ENCODE data around the gene LHFPL2.

Gene LHFPL2

DNA sequence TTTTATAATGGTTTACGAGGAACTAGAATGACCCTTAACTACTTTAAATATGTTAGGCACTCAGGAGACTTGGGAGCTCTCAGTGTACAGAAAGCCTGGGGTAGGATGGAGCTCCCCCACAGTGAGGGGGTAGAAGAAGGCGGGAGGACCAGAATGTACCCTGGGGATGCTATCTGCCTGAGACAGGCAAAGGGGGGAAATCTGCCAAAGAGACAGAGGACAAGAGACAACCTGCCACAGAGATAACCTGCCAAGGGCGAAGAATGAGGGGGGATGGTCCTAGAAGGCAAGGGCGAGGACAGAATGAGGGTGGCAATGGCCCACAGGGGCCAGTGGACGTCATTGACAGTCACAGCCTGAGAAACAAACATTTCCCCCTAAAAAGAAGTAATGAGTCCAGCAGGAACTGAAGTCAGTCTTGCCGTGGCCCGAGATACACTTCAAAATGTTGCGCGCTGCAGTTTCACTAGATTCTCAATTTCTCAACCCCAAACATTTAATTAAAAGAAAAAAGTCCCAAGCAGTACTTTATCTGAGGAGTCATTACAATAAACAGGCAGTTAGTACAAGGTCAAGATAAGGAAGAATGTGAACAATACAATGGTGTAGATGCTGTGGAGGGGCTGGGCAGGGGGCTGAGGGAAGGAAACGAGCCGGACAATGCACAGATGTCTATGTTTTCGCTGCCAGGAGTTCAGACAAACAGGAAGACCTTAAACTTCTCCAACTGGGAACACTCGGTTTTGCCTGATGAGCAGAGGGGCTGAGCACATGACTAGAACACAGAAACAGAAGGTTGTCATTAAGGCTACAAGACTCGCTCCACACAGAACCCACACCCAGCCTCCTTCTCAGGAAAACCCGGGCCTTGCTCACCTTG, 125.0 kb downstream of the LHFPL2 start:
- H2AFZ ChIP-seq, result no peak overlapping the region
- no peaks in the 10 kb centered on the region for H3K79me2 ChIP-seq
- no peaks in the 10 kb centered on the region for H3K36me3 ChIP-seq (ENCODE audit: control insufficient read depth, insufficient read depth, low read length)
- no peak overlapping the region for H3K27ac ChIP-seq
- H3K4me1 ChIP-seq, result peaks cover 9% of the 10 kb centered on the region
- H3K9ac ChIP-seq, result no peak overlapping the region
- no peak for TF ChIP-seq CTCF (IDR thresholded peaks at IDR 0.05)
- no peak overlapping the region for H3K4me2 ChIP-seq (ENCODE audit: low read length)
- no peaks in the 10 kb centered on the region for H3K9me3 ChIP-seq (ENCODE audit: control insufficient read depth, low read length)
- H3K27me3 ChIP-seq (ENCODE audit: control insufficient read depth, insufficient read depth, low read length), result no peaks in the 10 kb centered on the region
- H3K4me3 ChIP-seq (ENCODE audit: low read depth, low read length), result no peak overlapping the region

- Histone ChIP-seq H3K9ac (no peak overlapping the region), H3K4me2 (ENCODE audit: low read length) (no peak overlapping the region), H3K4me3 (ENCODE audit: low read depth, low read length) (no peak overlapping the region), H3K27me3 (ENCODE audit: control insufficient read depth, insufficient read depth, low read length) (no peaks in the 10 kb centered on the region), H3K4me1 (peaks cover 9% of the 10 kb centered on the region), H3K79me2 (no peaks in the 10 kb centered on the region), H3K27ac (no peak overlapping the region), H3K36me3 (ENCODE audit: control insufficient read depth, insufficient read depth, low read length) (no peaks in the 10 kb centered on the region), H2AFZ (no peak overlapping the region), H3K9me3 (ENCODE audit: control insufficient read depth, low read length) (no peaks in the 10 kb centered on the region)
- no peak for TF ChIP-seq CTCF (IDR thresholded peaks at IDR 0.05)
These were observed 125.9 kb downstream of the LHFPL2 start for GRCh38 chr5:78522476-78523260.

- H3K27ac ChIP-seq, result no peak overlapping the region
- no peak for TF ChIP-seq CTCF (IDR thresholded peaks at IDR 0.05)
- peaks cover 9% of the 10 kb centered on the region for H3K4me1 ChIP-seq
- H3K4me3 ChIP-seq (ENCODE audit: low read depth, low read length), result no peak overlapping the region
- H3K36me3 ChIP-seq (ENCODE audit: control insufficient read depth, insufficient read depth, low read length), result no peaks in the 10 kb centered on the region
- H3K9me3 ChIP-seq (ENCODE audit: control insufficient read depth, low read length), result no peaks in the 10 kb centered on the region
- no peaks in the 10 kb centered on the region for H3K79me2 ChIP-seq
- H2AFZ ChIP-seq, result no peak overlapping the region
- no peaks in the 10 kb centered on the region for H3K27me3 ChIP-seq (ENCODE audit: control insufficient read depth, insufficient read depth, low read length)
- H3K4me2 ChIP-seq (ENCODE audit: low read length), result no peak overlapping the region
- H3K9ac ChIP-seq, result no peak overlapping the region
These were observed 127.1 kb downstream of the LHFPL2 start for GRCh38 chr5:78521455-78521854.

- no peaks in the 10 kb centered on the region for H3K36me3 ChIP-seq (ENCODE audit: control insufficient read depth, insufficient read depth, low read length)
- no peak overlapping the region for H2AFZ ChIP-seq
- no peak overlapping the region for H3K4me3 ChIP-seq (ENCODE audit: low read depth, low read length)
- no peak overlapping the region for H3K9ac ChIP-seq
- H3K27ac ChIP-seq, result no peak overlapping the region
- H3K9me3 ChIP-seq (ENCODE audit: control insufficient read depth, low read length), result no peaks in the 10 kb centered on the region
- no peaks in the 10 kb centered on the region for H3K27me3 ChIP-seq (ENCODE audit: control insufficient read depth, insufficient read depth, low read length)
- H3K4me2 ChIP-seq (ENCODE audit: low read length), result no peak overlapping the region
- H3K79me2 ChIP-seq, result no peaks in the 10 kb centered on the region
- H3K4me1 ChIP-seq, result peaks cover 9% of the 10 kb centered on the region
- no peak for TF ChIP-seq CTCF (IDR thresholded peaks at IDR 0.05)
These were observed 129.2 kb downstream of the LHFPL2 start for GRCh38 chr5:78519198-78519941.

Data from parathyroid adenoma (tissue), 2 donors.